ENCODE results near the gene SNX25. TPM values are rescaled to one million over a fixed set of nuclear protein-coding genes. Genes with fewer than 3 reads are reported as not detected.
"Not testable (repeated sequence)": the region's sequence is repeated elsewhere in the genome, so short reads cannot be mapped to it uniquely, and the experiment has no call there.

The SNX25 gene
- total and polyA plus RNA-seq, 4 donors = 2.8 to 13.9 (median 5.0) TPM

GRCh38 chr4:185322803-185323202 is 113.4 kb downstream of the SNX25 start (continued):
- no peak for TF ChIP-seq RAD21 (IDR thresholded peaks at IDR 0.05)
- TF ChIP-seq HNF4G (IDR thresholded peaks at IDR 0.05) = no peak

DNA sequence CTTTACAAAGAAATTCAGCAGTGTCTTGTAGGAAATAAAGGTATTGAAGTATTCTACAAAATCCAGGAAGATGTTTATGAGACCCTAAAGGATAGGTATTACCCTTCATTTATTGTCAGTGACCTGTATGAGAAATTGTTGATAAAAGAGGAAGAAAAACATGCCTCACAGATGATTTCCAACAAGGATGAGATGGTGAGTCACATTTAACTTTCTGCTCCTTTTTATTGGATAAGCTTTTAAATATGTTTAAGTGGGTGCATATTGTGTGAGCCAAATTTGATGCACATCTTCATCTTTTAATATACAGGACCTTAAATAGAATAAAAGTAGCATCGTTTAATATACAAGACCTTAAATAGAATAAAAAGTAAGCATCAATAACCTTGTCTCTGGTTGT is 114.2 kb downstream of the SNX25 start:
- H3K4me1 ChIP-seq (ENCODE audit: control insufficient read depth in 4 of 4, insufficient read depth in 4 of 4, low read length in 3 of 4) = no peaks in the 10 kb centered on the region
- peaks cover 0 to 2% (median under 1%) of the 10 kb centered on the region in 4 donors for H3K36me3 ChIP-seq (ENCODE audit: control insufficient read depth in 4 of 4, insufficient read depth in 3 of 4, low read depth in 1 of 4, low read length in 3 of 4)
- H3K27me3 ChIP-seq (ENCODE audit: control insufficient read depth in 4 of 4, insufficient read depth in 4 of 4, low read length in 3 of 4) = no peaks in the 10 kb centered on the region
- TF ChIP-seq FOXA2 (IDR thresholded peaks at IDR 0.05) = no peak
- TF ChIP-seq HNF4A (conservative IDR thresholded peaks at IDR 0.05) = no peak
- TF ChIP-seq YY1 (IDR thresholded peaks at IDR 0.05) = no peak
- TF ChIP-seq, protein P1, sequence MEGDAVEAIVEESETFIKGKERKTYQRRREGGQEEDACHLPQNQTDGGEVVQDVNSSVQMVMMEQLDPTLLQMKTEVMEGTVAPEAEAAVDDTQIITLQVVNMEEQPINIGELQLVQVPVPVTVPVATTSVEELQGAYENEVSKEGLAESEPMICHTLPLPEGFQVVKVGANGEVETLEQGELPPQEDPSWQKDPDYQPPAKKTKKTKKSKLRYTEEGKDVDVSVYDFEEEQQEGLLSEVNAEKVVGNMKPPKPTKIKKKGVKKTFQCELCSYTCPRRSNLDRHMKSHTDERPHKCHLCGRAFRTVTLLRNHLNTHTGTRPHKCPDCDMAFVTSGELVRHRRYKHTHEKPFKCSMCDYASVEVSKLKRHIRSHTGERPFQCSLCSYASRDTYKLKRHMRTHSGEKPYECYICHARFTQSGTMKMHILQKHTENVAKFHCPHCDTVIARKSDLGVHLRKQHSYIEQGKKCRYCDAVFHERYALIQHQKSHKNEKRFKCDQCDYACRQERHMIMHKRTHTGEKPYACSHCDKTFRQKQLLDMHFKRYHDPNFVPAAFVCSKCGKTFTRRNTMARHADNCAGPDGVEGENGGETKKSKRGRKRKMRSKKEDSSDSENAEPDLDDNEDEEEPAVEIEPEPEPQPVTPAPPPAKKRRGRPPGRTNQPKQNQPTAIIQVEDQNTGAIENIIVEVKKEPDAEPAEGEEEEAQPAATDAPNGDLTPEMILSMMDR (IDR thresholded peaks at IDR 0.05; ENCODE audit: low read depth, low read length, missing input control) = no peak
- no peak for TF ChIP-seq TAF1 (conservative IDR thresholded peaks at IDR 0.05)
- TF ChIP-seq RXRA (IDR thresholded peaks at IDR 0.05) = no peak
- no peak for TF ChIP-seq HNF4G (IDR thresholded peaks at IDR 0.05)
- TF ChIP-seq GABPA (IDR thresholded peaks at IDR 0.05 in 1 of 2, conservative IDR thresholded peaks at IDR 0.05 in 1 of 2) = no peak
- TF ChIP-seq ATF3 (IDR thresholded peaks at IDR 0.05) = no peak
- no peak for TF ChIP-seq REST (IDR thresholded peaks at IDR 0.05)
- TF ChIP-seq SP1 (IDR thresholded peaks at IDR 0.05) = no peak
- no peak for TF ChIP-seq NR2F2 (IDR thresholded peaks at IDR 0.05)
- no peak for TF ChIP-seq EGR1 (IDR thresholded peaks at IDR 0.05; ENCODE audit: low read depth in 2 of 2)
- no peak for TF ChIP-seq FOXA1 (IDR thresholded peaks at IDR 0.05)
- no peak for TF ChIP-seq RAD21 (IDR thresholded peaks at IDR 0.05)
- TF ChIP-seq JUND (IDR thresholded peaks at IDR 0.05) = no peak
- no peak for TF ChIP-seq ZBTB33 (IDR thresholded peaks at IDR 0.05)
- H3K27ac ChIP-seq (ENCODE audit: low read depth in 1 of 2, low read length in 2 of 2) = no peak overlapping the region
- H3K9ac ChIP-seq (ENCODE audit: low read depth in 1 of 2, low read length in 2 of 2) = no peak overlapping the region
- no peaks in the 10 kb centered on the region for H3K9me3 ChIP-seq (ENCODE audit: control insufficient read depth in 4 of 4, low read length in 3 of 4)
- no peak overlapping the region for H3K4me3 ChIP-seq (ENCODE audit: low read depth in 1 of 3, low read length in 3 of 3)
- DNase-seq (ENCODE audit: low spot score) = no peak
- WGBS = 99% methylated on average over 1 of the region's 1 CpG

DNA sequence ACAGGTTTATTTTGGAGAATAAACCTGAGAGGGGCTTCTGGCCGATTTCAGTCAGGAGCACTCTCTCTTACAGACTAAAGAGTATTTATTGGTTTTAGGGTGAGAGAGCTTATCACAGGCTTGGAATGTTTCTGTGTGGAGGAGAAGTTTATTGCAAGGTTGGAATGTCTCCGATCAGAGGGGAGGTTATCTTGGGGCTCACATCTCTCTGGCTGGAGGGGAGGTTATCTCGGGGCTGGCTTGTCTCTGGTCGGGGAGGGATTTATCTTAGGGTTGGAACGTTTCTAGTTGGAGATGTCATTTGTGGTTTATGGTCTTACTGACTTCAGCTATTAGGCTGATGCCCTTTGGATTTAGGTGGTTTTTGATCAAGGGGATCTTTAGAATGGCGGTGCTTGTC is 115.0 kb downstream of the SNX25 start:
- not testable (repeated sequence) for H3K36me3 ChIP-seq (ENCODE audit: control insufficient read depth in 4 of 4, insufficient read depth in 3 of 4, low read depth in 1 of 4, low read length in 3 of 4); DNase-seq (ENCODE audit: low spot score); H3K27me3 ChIP-seq (ENCODE audit: control insufficient read depth in 4 of 4, insufficient read depth in 4 of 4, low read length in 3 of 4); H3K27ac ChIP-seq (ENCODE audit: low read depth in 1 of 2, low read length in 2 of 2); H3K9ac ChIP-seq (ENCODE audit: low read depth in 1 of 2, low read length in 2 of 2); H3K4me3 ChIP-seq (ENCODE audit: low read depth in 1 of 3, low read length in 3 of 3); H3K4me1 ChIP-seq (ENCODE audit: control insufficient read depth in 4 of 4, insufficient read depth in 4 of 4, low read length in 3 of 4); H3K9me3 ChIP-seq (ENCODE audit: control insufficient read depth in 4 of 4, low read length in 3 of 4)
- WGBS = 91% methylated on average over 6 of the region's 6 CpGs

GRCh38 chr4:185325721-185326120 is 116.3 kb downstream of the SNX25 start:
- not testable (repeated sequence) for H3K4me3 ChIP-seq (ENCODE audit: low read depth in 1 of 3, low read length in 3 of 3); H3K4me1 ChIP-seq (ENCODE audit: control insufficient read depth in 4 of 4, insufficient read depth in 4 of 4, low read length in 3 of 4); H3K9me3 ChIP-seq (ENCODE audit: control insufficient read depth in 4 of 4, low read length in 3 of 4); H3K36me3 ChIP-seq (ENCODE audit: control insufficient read depth in 4 of 4, insufficient read depth in 3 of 4, low read depth in 1 of 4, low read length in 3 of 4); H3K9ac ChIP-seq (ENCODE audit: low read depth in 1 of 2, low read length in 2 of 2); H3K27me3 ChIP-seq (ENCODE audit: control insufficient read depth in 4 of 4, insufficient read depth in 4 of 4, low read length in 3 of 4); DNase-seq (ENCODE audit: low spot score); H3K27ac ChIP-seq (ENCODE audit: low read depth in 1 of 2, low read length in 2 of 2)
- WGBS = 77% methylated on average over 1 of the region's 1 CpG

All from liver (tissue), 9 donors.